Measurements from ENCODE around the gene GNB4. TPM values are rescaled to one million over a fixed set of nuclear protein-coding genes. Genes with fewer than 3 reads are reported as not detected.

Gene GNB4
- polyA plus RNA-seq, 1 donor from 2014 or later, result 15.3 TPM

GRCh38 chr3:179418610-179419009 lies 32.7 kb downstream of the GNB4 start:
- Mint-ChIP-seq H3K9me3 (no peaks in the 10 kb centered on the region), H3K36me3 (peaks cover 5% of the 10 kb centered on the region), H3K27ac (no peak overlapping the region), H3K27me3 (no peaks in the 10 kb centered on the region), H3K4me3 (no peak overlapping the region), H3K4me1 (no peaks in the 10 kb centered on the region)

GRCh38 chr3:179416681-179417080 lies 34.6 kb downstream of the GNB4 start:
- Mint-ChIP-seq H3K4me3 (no peak overlapping the region), H3K36me3 (peaks cover 5% of the 10 kb centered on the region), H3K27me3 (no peaks in the 10 kb centered on the region), H3K4me1 (no peaks in the 10 kb centered on the region), H3K27ac (peak overlapping the region in 2 of 3 donors; percentile 40 to 53), H3K9me3 (no peaks in the 10 kb centered on the region)

- Mint-ChIP-seq H3K36me3 (peaks cover 5% of the 10 kb centered on the region), H3K9me3 (no peaks in the 10 kb centered on the region), H3K4me3 (no peak overlapping the region), H3K4me1 (no peaks in the 10 kb centered on the region), H3K27ac (no peak overlapping the region), H3K27me3 (no peaks in the 10 kb centered on the region)
Measured at GRCh38 chr3:179415377-179415776, 35.9 kb downstream of the GNB4 start.

GRCh38 chr3:179414804-179415203 lies 36.5 kb downstream of the GNB4 start:
- Mint-ChIP-seq H3K27ac (no peak overlapping the region), H3K36me3 (peaks cover 5% of the 10 kb centered on the region), H3K9me3 (no peaks in the 10 kb centered on the region), H3K4me1 (no peaks in the 10 kb centered on the region), H3K4me3 (no peak overlapping the region), H3K27me3 (no peaks in the 10 kb centered on the region)

GRCh38 chr3:179410999-179411398 lies 40.3 kb downstream of the GNB4 start:
- Mint-ChIP-seq H3K27me3 (no peaks in the 10 kb centered on the region), H3K4me3 (no peak overlapping the region), H3K27ac (no peak overlapping the region), H3K36me3 (peaks cover 9% of the 10 kb centered on the region), H3K4me1 (no peaks in the 10 kb centered on the region), H3K9me3 (no peaks in the 10 kb centered on the region)

- no peak overlapping the region for H3K4me3 Mint-ChIP-seq
- no peaks in the 10 kb centered on the region for H3K4me1 Mint-ChIP-seq
- H3K27ac Mint-ChIP-seq, result peak overlapping the region in 2 of 3 donors; percentile 23 to 69
- H3K9me3 Mint-ChIP-seq, result no peaks in the 10 kb centered on the region
- peaks cover 9% of the 10 kb centered on the region for H3K36me3 Mint-ChIP-seq
- H3K27me3 Mint-ChIP-seq, result no peaks in the 10 kb centered on the region
Measured at GRCh38 chr3:179410331-179410730, 40.9 kb downstream of the GNB4 start.

GRCh38 chr3:179404307-179404706 lies 47.0 kb downstream of the GNB4 start:
- H3K27me3 Mint-ChIP-seq, result no peaks in the 10 kb centered on the region

GRCh38 chr3:179402963-179403362 lies 48.3 kb downstream of the GNB4 start:
- H3K27ac Mint-ChIP-seq, result peak overlapping the region in 1 of 3 donors; percentile 35
- H3K9me3 Mint-ChIP-seq, result no peaks in the 10 kb centered on the region
- H3K27me3 Mint-ChIP-seq, result no peaks in the 10 kb centered on the region
- H3K4me3 Mint-ChIP-seq, result no peak overlapping the region
- H3K4me1 Mint-ChIP-seq, result peaks cover 0 to 5% (median 0%) of the 10 kb centered on the region in 3 donors
- peaks cover 8% of the 10 kb centered on the region for H3K36me3 Mint-ChIP-seq

More at GRCh38 chr3:179404307-179404706, 47.0 kb downstream of the GNB4 start:
- no peak overlapping the region for H3K27ac Mint-ChIP-seq
- peaks cover 0 to 5% (median 0%) of the 10 kb centered on the region in 3 donors for H3K4me1 Mint-ChIP-seq
- H3K9me3 Mint-ChIP-seq, result no peaks in the 10 kb centered on the region
- peaks cover 8% of the 10 kb centered on the region for H3K36me3 Mint-ChIP-seq
- H3K4me3 Mint-ChIP-seq, result no peak overlapping the region

- H3K4me3 Mint-ChIP-seq, result no peak overlapping the region
- peaks cover 0 to 5% (median 0%) of the 10 kb centered on the region in 3 donors for H3K4me1 Mint-ChIP-seq
- no peaks in the 10 kb centered on the region for H3K9me3 Mint-ChIP-seq
- peaks cover 5% of the 10 kb centered on the region for H3K36me3 Mint-ChIP-seq
- no peaks in the 10 kb centered on the region for H3K27me3 Mint-ChIP-seq
- H3K27ac Mint-ChIP-seq, result no peak overlapping the region
Measured at GRCh38 chr3:179401561-179401960, 49.7 kb downstream of the GNB4 start.

GRCh38 chr3:179398574-179399231 lies 52.6 kb downstream of the GNB4 start:
- H3K27me3 Mint-ChIP-seq, result no peaks in the 10 kb centered on the region
- peaks cover 4% of the 10 kb centered on the region for H3K36me3 Mint-ChIP-seq
- H3K4me1 Mint-ChIP-seq, result peaks cover 0 to 3% (median 0%) of the 10 kb centered on the region in 3 donors
- no peak overlapping the region for H3K27ac Mint-ChIP-seq
- H3K9me3 Mint-ChIP-seq, result no peaks in the 10 kb centered on the region
- no peak overlapping the region for H3K4me3 Mint-ChIP-seq

- no peak overlapping the region for H3K4me3 Mint-ChIP-seq
- no peak overlapping the region for H3K27ac Mint-ChIP-seq
Measured at GRCh38 chr3:179391906-179392305, 59.4 kb downstream of the GNB4 start.

GRCh38 chr3:179376474-179376873 lies 74.8 kb downstream of the GNB4 start:
- Mint-ChIP-seq H3K36me3 (peaks cover 2% of the 10 kb centered on the region), H3K27me3 (no peaks in the 10 kb centered on the region), H3K9me3 (no peaks in the 10 kb centered on the region), H3K4me1 (no peaks in the 10 kb centered on the region), H3K4me3 (no peak overlapping the region), H3K27ac (no peak overlapping the region)

More at GRCh38 chr3:179391906-179392305, 59.4 kb downstream of the GNB4 start:
- Mint-ChIP-seq H3K27me3 (no peaks in the 10 kb centered on the region), H3K4me1 (peaks cover 0 to 3% (median 2%) of the 10 kb centered on the region in 3 donors), H3K36me3 (peaks cover 11% of the 10 kb centered on the region), H3K9me3 (no peaks in the 10 kb centered on the region)

GRCh38 chr3:179375091-179375999 lies 75.9 kb downstream of the GNB4 start:
- Mint-ChIP-seq H3K4me1 (no peaks in the 10 kb centered on the region), H3K9me3 (no peaks in the 10 kb centered on the region)

GRCh38 chr3:179373938-179374337 lies 77.3 kb downstream of the GNB4 start:
- Mint-ChIP-seq H3K4me1 (no peaks in the 10 kb centered on the region), H3K4me3 (no peak overlapping the region), H3K9me3 (no peaks in the 10 kb centered on the region), H3K27me3 (no peaks in the 10 kb centered on the region), H3K27ac (no peak overlapping the region), H3K36me3 (no peaks in the 10 kb centered on the region)

More at GRCh38 chr3:179375091-179375999, 75.9 kb downstream of the GNB4 start:
- H3K36me3 Mint-ChIP-seq, result no peaks in the 10 kb centered on the region
- no peak overlapping the region for H3K27ac Mint-ChIP-seq
- no peaks in the 10 kb centered on the region for H3K27me3 Mint-ChIP-seq
- H3K4me3 Mint-ChIP-seq, result no peak overlapping the region

GRCh38 chr3:179369621-179370020 lies 81.6 kb downstream of the GNB4 start:
- H3K27ac Mint-ChIP-seq, result no peak overlapping the region
- H3K27me3 Mint-ChIP-seq, result no peaks in the 10 kb centered on the region
- H3K4me3 Mint-ChIP-seq, result no peak overlapping the region
- H3K36me3 Mint-ChIP-seq, result no peaks in the 10 kb centered on the region
- no peaks in the 10 kb centered on the region for H3K9me3 Mint-ChIP-seq
- H3K4me1 Mint-ChIP-seq, result no peaks in the 10 kb centered on the region

All from IgD-negative memory B cell (primary cell).